K562 treated with DMSO at 1 percent for 24 hours (cell line): Measurements from ENCODE around the gene JOSD2. TPM values are rescaled to one million over a fixed set of nuclear protein-coding genes. Genes with fewer than 3 reads are reported as not detected.

ENCODE experiments used
- total RNA-seq: library from RNA; unstranded; fragments of 300-600 nt; gene quantifications from 2 replicates; pipeline ENCODE4 v1.2.3, GENCODE V29; 2022; ENCODE audit warnings: low read depth; ENCODE audit not compliant: insufficient read depth

JOSD2 gene, protein sequence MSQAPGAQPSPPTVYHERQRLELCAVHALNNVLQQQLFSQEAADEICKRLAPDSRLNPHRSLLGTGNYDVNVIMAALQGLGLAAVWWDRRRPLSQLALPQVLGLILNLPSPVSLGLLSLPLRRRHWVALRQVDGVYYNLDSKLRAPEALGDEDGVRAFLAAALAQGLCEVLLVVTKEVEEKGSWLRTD
- total RNA-seq = 31.3 and 32.6 TPM in 2 replicates

DNA sequence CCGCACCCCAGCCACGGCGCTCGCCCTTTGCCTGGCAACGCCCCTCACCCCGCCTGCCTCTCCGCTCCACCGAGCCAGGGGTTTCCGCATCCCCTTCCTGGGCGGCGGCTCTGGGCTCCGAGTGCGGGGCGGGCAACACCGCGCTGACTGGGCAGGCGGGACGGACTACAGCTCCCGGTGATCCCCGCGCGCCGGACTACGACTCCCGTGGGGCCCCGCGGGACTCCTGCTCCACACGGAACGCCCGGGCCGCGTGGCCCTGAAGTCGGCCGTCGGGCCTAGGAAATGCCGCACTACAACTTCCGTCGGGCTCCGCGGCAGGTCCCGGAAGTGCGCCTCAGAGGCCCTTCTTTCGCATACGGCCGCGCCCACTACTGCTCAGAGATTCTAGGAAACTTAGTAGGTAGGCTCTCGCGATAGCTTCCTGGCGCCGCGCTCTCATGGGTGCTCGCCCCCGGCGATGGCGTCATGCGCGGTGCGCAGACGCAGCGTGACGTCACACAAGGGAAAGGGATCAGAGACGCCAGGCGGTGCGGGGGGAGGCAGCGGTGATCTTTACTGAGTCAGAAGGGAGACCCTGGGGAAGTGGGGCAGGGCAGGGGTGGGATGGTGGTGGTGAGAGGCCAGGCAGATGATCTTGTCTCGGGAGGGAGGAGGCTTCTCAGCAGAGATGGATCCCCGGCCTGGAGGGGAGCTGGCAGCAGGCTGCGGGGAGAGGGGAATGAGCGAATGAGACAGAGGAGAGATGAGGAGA, at the start of gene JOSD2:
Gene JOSD2 (minus strand): TSS at position 123 of the 754 bp plus-strand sequence. CDS start 760 bp downstream, outside the sequence.

DNA sequence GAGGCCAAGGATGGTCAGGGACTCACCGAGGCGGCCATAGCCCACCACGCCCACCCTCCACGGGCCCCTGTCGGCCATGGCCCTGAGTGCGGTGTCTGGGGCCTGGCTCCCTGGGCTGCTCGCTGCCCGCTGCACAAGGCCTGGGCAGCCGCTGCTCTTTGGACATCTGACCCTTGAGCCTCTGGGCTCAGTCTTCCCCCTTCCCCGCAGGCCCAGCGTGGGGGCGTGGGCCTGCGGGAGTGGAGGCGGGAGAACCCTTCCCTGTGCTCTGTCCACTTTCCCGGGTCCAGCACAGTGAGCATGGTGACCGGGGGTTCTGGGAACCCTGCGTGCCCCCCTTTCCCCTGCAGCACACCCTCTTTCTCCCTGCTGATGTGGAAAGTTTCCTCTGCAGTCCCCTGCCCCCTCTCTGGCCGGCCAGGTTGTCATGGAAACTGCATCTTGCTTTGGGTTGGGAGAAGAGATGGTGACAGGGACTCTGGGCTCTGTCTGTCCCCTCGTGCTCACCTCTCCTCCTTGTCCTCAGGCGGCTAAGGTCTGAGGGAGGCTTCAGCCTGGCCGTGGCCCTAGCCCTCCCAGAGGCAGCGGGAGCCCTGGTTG, 2.9 kb upstream of the JOSD2 start, which contains the start of gene ASPDH:
Gene ASPDH (minus strand): TSS at position 168 of the 600 bp plus-strand sequence. CDS start 90 bp downstream, at position 78.

DNA sequence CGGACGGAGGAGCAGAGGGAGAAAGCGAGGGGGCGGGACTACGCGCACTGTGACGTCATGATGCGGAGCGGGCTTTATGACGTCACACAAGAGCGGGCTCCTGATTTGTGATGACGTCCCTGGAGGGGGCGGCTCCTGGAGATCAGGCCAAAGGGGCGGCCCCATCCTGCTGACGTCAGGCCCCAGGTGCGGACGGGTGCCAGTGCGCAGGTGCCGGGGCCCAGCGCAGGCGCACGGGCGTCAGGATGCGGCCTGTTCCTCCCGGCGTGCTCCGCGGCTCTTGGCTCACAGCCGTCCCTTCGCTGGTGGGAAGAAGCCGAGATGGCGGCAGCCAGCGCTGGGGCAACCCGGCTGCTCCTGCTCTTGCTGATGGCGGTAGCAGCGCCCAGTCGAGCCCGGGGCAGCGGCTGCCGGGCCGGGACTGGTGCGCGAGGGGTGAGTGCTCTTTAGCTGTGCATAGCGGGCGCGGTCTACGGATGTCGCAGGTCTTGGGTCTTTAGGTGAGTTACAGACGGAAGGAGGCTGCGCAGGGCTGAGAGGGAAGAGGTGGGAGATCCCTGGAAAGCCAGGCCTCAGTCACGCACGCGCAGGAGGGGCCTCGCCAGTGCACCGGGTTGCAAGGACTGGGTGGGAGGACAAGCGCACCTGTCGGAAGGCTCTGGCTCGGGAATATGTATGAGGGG, 34.6 kb downstream of the JOSD2 start, which contains the start of the genes EMC10 and GARIN5A:
Gene EMC10 (plus strand): TSS at position 284 of the 683 bp plus-strand sequence. CDS start 38 bp downstream, at position 322.
Gene GARIN5A (minus strand): TSS at position 625 of the 683 bp plus-strand sequence. CDS start 460 bp downstream, at position 165.

Other genes with a start within 250 kb of the JOSD2 start
- gene KCNC3, start 181.8 kb downstream of the JOSD2 start, total RNA-seq = 11.9 and 12.8 TPM in 2 replicates
- gene NAPSA, start 145.6 kb downstream of the JOSD2 start, total RNA-seq = 3.3 and 4.1 TPM in 2 replicates
- gene NR1H2, start 134.7 kb downstream of the JOSD2 start, total RNA-seq = 87.8 and 97.7 TPM in 2 replicates
- 287 and 326 TPM in 2 replicates for gene POLD1, start 126.8 kb downstream of the JOSD2 start, total RNA-seq
- 0.60 and 0.97 TPM in 2 replicates for gene SPIB, start 92.3 kb downstream of the JOSD2 start, total RNA-seq
- 0.16 TPM in 1 of 2 replicates, not detected in the other for gene MYBPC2, start 78.3 kb downstream of the JOSD2 start, total RNA-seq
- 116 and 120 TPM in 2 replicates for gene EMC10, start 34.7 kb downstream of the JOSD2 start, total RNA-seq
- gene GARIN5A, start 34.3 kb downstream of the JOSD2 start, total RNA-seq = 4.2 and 6.0 TPM in 2 replicates
- gene ASPDH, start 2.7 kb upstream of the JOSD2 start, total RNA-seq = 2.6 and 3.9 TPM in 2 replicates
- gene LRRC4B, start 57.2 kb upstream of the JOSD2 start, total RNA-seq = 15.2 and 15.9 TPM in 2 replicates
- gene SYT3, start 128.7 kb upstream of the JOSD2 start, total RNA-seq = 7.3 and 8.9 TPM in 2 replicates
- gene C19orf81, start 138.3 kb upstream of the JOSD2 start, total RNA-seq = 42.3 and 60.5 TPM in 2 replicates
- 0.27 TPM in 1 of 2 replicates, not detected in the other for gene SHANK1, start 208.6 kb upstream of the JOSD2 start, total RNA-seq
- gene CLEC11A, start 212.2 kb upstream of the JOSD2 start, total RNA-seq = 94.9 and 103 TPM in 2 replicates